ENCODE measurements around the gene HOXD9.

GRCh38 chr2:176123411-176124109, 1.0 kb downstream of the HOXD9 start:
- TF ChIP-seq CTCF (conservative IDR thresholded peaks at IDR 0.05; ENCODE audit: low read depth, low read length) (no peak), EZH2 (IDR thresholded peaks at IDR 0.05; ENCODE audit: low read length, unreplicated experiment) (no peak)

Measured in PC-3 (cell line).